Measurements from ENCODE around the gene TNNI2.

Gene TNNI2

GRCh38 chr11:1847006-1847735 lies 8.4 kb downstream of the TNNI2 start:
- no peak for DNase-seq

- no peak for DNase-seq
Observed at GRCh38 chr11:1847926-1848639, 9.3 kb downstream of the TNNI2 start.

- no peak for DNase-seq
Observed at GRCh38 chr11:1848640-1849430, 10.1 kb downstream of the TNNI2 start.

- DNase-seq, result no peak
Observed at GRCh38 chr11:1851468-1852180, 12.8 kb downstream of the TNNI2 start.

GRCh38 chr11:1852271-1852876 lies 13.6 kb downstream of the TNNI2 start:
- DNase-seq, result no peak

GRCh38 chr11:1852877-1853276 lies 14.1 kb downstream of the TNNI2 start, which contains the start of gene LSP1:
Gene LSP1, plus strand, starts transcription at chr11:1853084. Its CDS starts 61 bp downstream, at chr11:1853145.
- no peak for DNase-seq

GRCh38 chr11:1853376-1854131 lies 14.8 kb downstream of the TNNI2 start:
- no peak for DNase-seq

- no peak for DNase-seq
Observed at GRCh38 chr11:1854132-1854948, 15.6 kb downstream of the TNNI2 start.

- DNase-seq, result no peak
Observed at GRCh38 chr11:1854949-1855885, 16.4 kb downstream of the TNNI2 start.

- DNase-seq, result no peak
Observed at GRCh38 chr11:1855886-1856265, 17.1 kb downstream of the TNNI2 start.

GRCh38 chr11:1856306-1857005 lies 17.7 kb downstream of the TNNI2 start:
- no peak for DNase-seq

- DNase-seq, result no peak
Observed at GRCh38 chr11:1857064-1857463, 18.3 kb downstream of the TNNI2 start.

GRCh38 chr11:1858154-1858553 lies 19.4 kb downstream of the TNNI2 start:
- no peak for DNase-seq

GRCh38 chr11:1858576-1858975 lies 19.8 kb downstream of the TNNI2 start:
- DNase-seq, result no peak

- no peak for DNase-seq
Observed at GRCh38 chr11:1859004-1859403, 20.2 kb downstream of the TNNI2 start.

GRCh38 chr11:1860108-1860507 lies 21.3 kb downstream of the TNNI2 start:
- no peak for DNase-seq

GRCh38 chr11:1861435-1862411 lies 22.9 kb downstream of the TNNI2 start:
- no peak for DNase-seq

Data from NCI-H2171 (cell line).